Myocyte (in vitro differentiated cells): ENCODE results near the gene AQP4. TPM values are rescaled to one million over a fixed set of nuclear protein-coding genes. Genes with fewer than 3 reads are reported as not detected.

Experiments used
- DNase-seq: peaks from one replicate; pipeline ENCODE4 v3.0.0-alpha.2; 2012; ENCODE audit warnings: low read depth
- total RNA-seq: library from RNA; depleted of rRNA; stranded (reverse); fragments of >200 nt; gene quantifications from 2 replicates; pipeline ENCODE4 v1.2.3, GENCODE V29; 2014

The AQP4 gene
- total RNA-seq, 1 donor from 2014 or later, result not detected

DNA sequence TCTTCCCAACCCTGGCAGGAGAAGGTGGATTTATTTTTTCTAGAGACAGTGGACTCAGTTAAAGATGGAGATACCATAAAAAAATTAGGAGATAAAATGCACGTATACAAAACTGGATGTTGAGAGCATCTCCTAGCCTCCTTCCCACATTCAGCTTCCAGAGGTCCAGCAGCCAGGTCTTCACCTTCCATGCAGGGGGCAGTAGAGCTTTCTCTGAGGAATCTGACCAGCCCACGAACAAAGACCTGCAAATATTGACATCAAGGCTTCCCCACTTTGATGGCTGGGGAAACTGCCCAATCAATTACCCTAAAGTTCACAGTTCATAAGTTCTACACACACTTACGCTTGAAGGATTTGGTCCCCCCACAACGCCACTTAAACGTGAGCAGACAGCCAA lies 24.5 kb downstream of the AQP4 start:
- no peak for DNase-seq

DNA sequence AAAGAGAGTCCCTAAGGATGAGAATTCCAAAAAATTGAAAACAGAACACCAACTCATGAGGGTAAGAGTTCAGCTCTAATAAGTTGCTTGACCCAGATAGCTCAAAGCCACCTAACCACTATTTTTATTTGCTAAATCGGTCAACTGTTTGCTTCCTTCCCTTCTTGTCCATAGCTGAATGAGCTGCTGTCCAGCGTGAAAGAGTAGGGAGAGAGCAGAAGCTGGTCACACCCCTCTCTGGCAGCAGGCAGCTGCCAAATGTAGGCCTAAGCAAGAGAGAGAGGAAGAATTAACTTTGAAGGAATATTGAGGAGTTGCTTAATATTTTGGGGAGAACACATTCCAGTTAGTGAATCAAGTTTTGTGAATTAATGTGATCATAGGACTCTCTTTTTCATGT lies 25.9 kb downstream of the AQP4 start:
- no peak for DNase-seq

DNA sequence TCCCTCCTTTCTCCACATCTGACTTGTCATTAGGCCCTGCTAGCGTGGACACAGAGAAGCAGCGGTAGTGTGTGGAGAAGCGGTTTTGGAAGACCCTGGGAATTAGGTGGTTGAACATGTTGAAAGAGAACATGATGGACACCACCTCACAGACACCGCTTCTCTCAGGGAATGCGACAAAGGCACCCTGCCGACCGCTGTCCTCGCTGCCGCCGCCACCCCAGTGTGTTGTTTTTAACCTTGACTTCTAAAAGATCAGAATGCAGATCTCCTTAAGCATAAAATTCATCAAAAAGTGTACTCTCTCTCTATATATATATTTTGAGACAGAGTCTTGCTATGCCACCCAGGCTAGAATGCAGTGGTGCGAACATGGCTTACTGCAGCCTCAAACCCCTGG lies 33.2 kb downstream of the AQP4 start:
- no peak for DNase-seq

DNA sequence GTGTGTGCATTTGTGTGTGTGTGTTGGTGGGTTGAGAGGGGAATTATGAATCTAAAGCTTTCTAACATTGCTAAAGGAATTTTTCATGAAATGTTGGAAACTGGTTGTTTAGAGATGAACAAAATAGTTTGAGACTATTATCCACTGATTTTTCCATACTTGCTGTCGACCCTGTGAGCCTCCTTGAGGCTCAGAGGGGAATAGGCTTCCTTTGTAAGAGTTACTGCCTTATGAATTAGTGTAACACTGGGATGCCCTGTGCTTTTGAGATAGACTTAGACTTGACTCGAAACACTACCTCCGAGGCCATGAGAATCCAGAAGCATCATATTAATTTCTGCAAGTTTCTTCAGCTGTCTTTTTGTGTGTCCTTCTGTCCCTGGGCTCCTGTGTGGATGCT lies 37.9 kb downstream of the AQP4 start:
- no peak for DNase-seq

DNA sequence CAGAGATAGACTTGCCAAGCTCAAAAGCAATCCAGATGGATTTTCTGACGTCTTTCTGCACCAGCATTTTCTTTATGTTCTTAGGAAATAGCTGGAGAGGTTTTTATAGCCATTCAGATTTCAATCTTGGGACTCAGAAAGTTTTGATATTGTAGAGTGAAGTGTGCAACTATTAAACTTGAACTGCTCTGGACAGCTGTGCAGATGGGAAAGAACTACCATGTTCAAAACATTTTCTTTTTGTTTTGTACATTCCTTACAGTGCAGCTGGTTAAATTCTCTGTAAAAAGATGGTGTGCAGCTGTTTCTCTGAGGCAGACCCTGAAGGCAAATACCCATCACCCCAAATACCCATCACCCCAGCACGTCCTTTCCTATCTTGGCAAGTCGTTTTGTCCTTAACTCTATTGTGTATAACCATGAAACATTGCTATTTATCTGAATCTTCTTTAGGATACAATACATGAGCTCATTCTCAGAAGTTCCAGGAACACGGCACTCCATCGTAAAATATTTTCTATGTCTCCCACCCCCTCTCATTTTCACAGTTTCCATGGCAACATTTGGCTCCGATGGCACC lies 38.8 kb downstream of the AQP4 start:
- no peak for DNase-seq

DNA sequence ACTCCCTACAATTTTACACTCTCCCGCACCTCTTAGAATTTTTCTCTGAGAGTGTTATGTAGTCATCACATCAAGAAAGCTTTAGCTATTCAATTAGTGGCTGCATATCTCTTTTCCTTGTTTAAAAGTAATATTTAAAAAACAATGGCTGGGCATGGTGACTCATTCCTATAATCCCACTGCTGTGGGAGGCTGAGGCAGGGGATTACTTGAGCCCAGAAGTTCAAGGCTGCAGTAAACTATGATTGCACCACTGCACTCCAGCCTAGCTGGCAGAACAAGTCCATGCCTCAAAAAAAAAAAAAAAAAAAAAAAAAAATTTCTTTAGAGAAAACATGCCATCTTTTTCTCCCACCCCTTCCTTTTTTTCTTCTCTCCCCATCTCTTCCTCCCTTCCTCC lies 44.3 kb downstream of the AQP4 start:
- DNase-seq, result no peak

DNA sequence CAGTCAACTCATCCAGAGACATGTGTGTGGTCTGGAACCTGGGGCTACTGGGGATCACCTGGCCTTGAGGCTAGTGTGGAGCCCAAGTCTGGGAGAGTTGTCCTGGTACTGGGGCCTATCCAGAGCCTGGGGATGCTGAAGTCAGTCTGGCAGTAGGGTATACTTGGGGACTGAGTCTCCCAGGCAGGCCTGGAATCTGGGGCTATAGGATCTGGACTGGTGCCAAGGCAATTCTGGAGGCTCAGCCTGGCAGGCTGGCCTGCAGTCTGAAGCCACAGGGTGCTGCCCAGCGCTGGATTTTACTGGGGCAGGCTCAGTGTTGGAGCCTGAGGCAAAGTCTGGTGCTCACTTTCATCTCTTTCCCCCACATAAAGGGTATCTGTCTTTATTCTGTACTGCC lies 46.5 kb downstream of the AQP4 start:
- DNase-seq, result no peak

DNA sequence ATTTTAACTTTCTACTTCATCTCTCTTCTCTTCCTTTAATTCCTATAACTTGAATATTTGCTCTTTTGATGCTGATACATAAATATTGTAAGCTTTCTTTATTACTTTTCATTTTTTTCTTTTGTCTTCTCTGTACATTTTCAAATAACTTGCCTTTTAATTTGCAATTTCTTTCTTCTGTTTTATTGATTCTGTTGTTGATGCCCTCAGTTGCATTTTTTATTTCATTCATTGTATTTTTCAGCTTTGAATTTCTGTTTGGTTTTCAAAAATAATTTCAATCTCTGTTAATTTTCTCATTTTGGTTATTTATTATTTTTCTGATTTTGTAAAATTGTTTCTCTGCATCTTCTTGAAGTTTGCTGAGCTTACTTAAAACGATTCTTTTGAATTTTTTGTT lies 47.0 kb downstream of the AQP4 start:
- no peak for DNase-seq

DNA sequence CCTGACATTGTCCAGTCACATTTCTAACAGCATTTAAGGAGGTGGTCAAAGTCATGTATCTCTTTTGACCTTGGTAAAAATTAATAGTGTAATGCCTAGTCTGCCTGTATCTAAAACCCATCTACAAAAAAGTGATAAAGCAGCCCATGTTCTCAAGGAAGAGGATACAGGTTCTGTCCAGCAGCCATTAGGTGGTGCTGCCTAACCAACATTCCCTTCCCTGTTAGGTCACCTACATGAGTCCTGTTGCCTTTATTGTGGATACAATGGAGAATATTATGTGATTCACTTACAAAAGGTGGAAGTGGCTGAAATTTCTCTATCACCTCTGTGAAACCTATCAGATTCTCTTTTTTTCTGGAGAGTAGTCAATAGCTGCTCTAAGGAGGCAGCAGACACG lies 52.5 kb downstream of the AQP4 start:
- DNase-seq, result no peak

DNA sequence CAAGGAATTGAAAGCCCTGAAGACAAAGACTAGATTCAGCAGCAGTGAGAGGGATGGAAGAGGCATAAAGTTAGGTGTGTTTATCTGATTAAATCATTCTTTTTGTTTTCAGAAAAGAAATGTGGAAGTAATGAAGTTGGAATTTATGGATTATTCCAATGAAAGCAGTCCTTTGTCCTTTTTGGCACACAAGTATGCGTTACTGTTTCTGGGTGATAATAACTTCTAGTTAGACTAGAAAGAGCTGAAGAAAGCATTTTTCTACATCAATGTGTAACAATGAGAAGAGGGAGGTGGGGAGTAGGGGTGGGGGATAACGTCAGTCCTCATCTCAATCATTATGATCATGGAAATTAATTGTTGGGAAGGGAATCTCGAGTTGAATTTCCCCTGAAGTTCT lies 53.0 kb downstream of the AQP4 start:
- no peak for DNase-seq

DNA sequence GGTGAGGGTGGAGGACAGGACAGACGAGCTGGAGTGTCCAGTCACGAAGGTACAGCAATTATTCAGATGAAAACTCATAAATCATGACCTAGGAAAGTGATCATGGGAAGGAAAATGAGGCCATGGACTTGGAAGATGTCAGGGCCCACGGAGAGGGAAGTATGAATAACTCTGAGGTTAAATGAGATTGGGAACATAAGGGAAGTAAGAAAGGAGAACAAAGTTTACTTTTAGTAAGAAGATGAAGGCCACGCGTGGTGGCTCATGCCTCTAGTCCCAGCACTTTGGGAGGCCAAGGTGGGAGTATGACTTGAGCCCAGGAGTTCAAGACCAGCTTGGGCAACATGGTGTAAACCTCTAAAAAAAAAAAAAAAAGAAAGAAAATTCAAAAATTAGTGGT lies 56.2 kb downstream of the AQP4 start:
- DNase-seq, result no peak

DNA sequence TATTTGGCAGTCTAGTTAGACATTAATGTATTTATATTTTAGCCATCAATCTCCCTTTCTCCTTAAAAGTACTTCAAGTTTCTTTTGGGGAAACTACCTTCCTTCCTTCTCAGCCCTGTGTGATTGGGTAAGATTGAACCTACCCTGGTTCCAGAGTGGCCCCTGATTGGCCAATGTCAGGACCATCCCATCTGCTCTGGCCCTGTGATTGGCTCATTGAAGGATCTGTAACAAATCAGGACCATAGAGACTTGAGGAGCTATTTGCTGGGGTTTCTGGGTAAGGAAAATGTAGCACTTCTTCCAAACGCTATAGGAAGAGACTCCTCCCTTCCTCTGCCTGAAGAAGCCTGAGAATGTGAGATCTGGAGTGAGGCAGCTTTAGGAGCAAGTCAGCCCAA lies 59.3 kb downstream of the AQP4 start:
- no peak for DNase-seq

DNA sequence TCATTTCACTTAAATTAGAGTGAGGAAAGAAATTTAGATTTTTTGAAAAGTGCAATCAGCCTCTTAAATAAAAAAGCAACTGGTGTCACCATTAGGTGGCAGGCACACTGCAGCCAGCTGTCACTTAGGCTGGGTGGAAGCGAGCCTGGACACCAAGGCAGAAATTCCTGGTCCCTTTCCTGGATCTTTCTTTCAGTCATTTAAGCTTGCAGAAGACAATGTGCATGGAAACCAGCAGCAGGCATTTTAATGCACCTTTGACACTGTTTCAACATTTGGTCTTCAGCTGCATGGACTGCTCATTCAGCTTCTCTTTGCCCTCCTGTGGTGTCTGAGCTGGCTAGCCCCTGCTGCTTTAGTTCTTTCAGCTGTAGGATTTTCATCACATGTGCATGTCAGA lies 61.0 kb downstream of the AQP4 start:
- DNase-seq, result no peak

DNA sequence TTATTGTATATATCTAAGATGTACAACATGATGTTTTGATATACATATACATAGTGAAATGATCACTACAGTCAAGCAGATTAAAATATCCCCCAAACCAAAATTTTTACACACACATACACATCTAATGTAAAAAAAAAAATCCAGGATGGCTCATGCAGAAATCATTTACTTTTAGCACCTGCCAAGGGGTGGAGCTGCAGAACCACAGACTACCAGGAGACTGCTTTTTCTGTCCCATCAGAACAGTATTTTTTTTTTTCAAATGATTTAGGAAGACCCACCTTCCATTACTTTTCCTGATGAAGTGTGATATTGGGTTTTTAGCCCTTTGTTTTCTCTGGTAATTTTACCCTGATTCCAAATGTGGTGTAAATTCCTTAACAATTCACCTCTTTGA lies 61.9 kb downstream of the AQP4 start:
- no peak for DNase-seq

DNA sequence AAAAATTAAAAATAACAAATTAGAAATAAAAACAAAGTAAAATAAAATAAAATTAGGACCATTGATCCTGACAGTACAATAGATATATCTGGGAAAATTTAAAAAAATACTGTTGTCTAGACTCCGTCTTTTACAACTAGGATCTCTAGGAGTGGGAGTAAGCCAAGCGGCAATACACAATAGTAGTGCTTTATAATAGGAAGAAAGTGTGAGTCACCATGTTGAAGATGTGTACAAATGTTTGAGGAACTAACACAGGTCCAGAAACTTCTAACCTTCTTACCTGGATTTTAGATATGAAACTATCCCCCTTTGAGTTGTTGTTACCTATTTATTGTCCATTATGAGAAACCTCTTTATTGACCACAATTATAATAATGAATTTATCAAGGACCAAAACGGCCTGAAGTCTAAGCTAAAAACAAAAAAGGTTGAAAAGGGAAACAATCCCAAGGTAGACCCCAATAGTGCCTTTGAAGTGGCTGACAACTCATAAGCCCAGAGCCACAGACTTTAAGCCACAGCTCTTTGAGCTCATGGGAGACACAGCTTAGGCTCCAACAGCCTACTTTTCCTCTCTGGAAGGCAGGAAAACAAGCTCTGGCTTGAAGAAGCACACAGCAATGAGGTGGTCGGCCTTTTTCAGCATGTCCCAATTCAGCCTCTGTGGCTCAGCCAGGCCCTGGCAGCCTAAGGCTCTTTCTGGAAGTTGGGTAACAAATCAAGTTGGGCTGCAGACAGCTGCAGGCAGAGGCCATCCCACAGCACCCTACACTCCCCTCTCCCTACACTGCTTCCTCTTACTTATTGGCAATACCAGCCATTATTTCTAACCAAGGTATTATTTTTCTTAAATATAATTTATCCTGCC lies 62.9 kb downstream of the AQP4 start:
- DNase-seq, result no peak
